SU-DHL-6 (cell line): ENCODE results near the gene DOK7.
"Not testable (repeated sequence)": the region's sequence is repeated elsewhere in the genome, so short reads cannot be mapped to it uniquely, and the experiment has no call there.

Experiments
- H2AFZ ChIP-seq: fragments of 200-600 bp; sonication (generic); 2 replicates; pipeline ENCODE4 v1.6.1; 2014; ENCODE audit warnings: low read depth, mild to moderate bottlenecking, moderate library complexity, mixed read lengths, antibody characterized with exemption, low read length; ENCODE audit not compliant: severe bottlenecking
- H3F3A ChIP-seq: fragments of 200-600 bp; shearing (Covaris generic); 2 replicates; pipeline ENCODE4 v1.6.0; 2016; ENCODE audit warnings: antibody characterized with exemption, mild to moderate bottlenecking; ENCODE audit not compliant: insufficient read depth
- H3K27ac ChIP-seq: fragments of 200-600 bp; sonication (generic); 2 replicates; pipeline ENCODE4 v1.5.1; 2016; ENCODE audit warnings: low read depth, mild to moderate bottlenecking, low read length, moderate library complexity, mixed read lengths
- H3K27me3 ChIP-seq: fragments of 200-600 bp; sonication (generic), shearing (Covaris generic); 2 replicates; pipeline ENCODE4 v1.6.0; 2014; ENCODE audit warnings: mild to moderate bottlenecking, low read length
- H3K36me3 ChIP-seq: fragments of 200-600 bp; sonication (generic); 2 replicates; pipeline ENCODE4 v1.6.1; 2014; ENCODE audit warnings: mild to moderate bottlenecking, low read length, mixed read lengths
- H3K4me2 ChIP-seq: fragments of 300-600, 200-600 bp; shearing (Covaris generic), sonication (generic); 2 replicates; pipeline ENCODE4 v1.6.0; 2014; ENCODE audit warnings: low read length, low read depth, mild to moderate bottlenecking; ENCODE audit not compliant: poor library complexity, severe bottlenecking
- H3K4me3 ChIP-seq: fragments of 200-600 bp; sonication (generic); 2 replicates; pipeline ENCODE4 v1.5.1; 2014; ENCODE audit warnings: antibody characterized with exemption, low read length, mild to moderate bottlenecking, mixed read lengths; ENCODE audit not compliant: insufficient read depth, poor library complexity, severe bottlenecking
- H3K79me2 ChIP-seq: fragments of 200-600 bp; sonication (generic); 2 replicates; pipeline ENCODE4 v1.6.1; 2014; ENCODE audit warnings: mild to moderate bottlenecking, low read length, moderate library complexity; ENCODE audit not compliant: insufficient read depth
- H3K9ac ChIP-seq: fragments of 200-600 bp; sonication (generic); 2 replicates; pipeline ENCODE4 v1.7.0; 2014; ENCODE audit warnings: mild to moderate bottlenecking, low read length
- H3K9me2 ChIP-seq: fragments of 200-600 bp; sonication (generic); replicated peaks from 2 replicates; pipeline ENCODE4 v1.6.1; 2014; ENCODE audit warnings: low read length; ENCODE audit not compliant: insufficient read depth
- H3K9me3 ChIP-seq: fragments of 200-600 bp; sonication (generic); 2 replicates; pipeline ENCODE4 v1.6.1; 2014; ENCODE audit warnings: low read length, mixed read lengths; ENCODE audit not compliant: insufficient read depth
- H4K20me1 ChIP-seq: fragments of 200-600 bp; sonication (generic); 2 replicates; pipeline ENCODE4 v1.6.1; 2014; ENCODE audit warnings: low read depth, mild to moderate bottlenecking, antibody characterized with exemption, low read length, moderate library complexity, mixed read lengths
- EZH2phosphoT487 ChIP-seq: fragments of 200-600 bp; sonication (generic), shearing (Covaris generic); conservative IDR thresholded peaks from 2 replicates; pipeline ENCODE4 v1.6.1; 2018; ENCODE audit warnings: mild to moderate bottlenecking, antibody characterized with exemption, low read length, moderate library complexity, mixed read lengths
- TF ChIP-seq, protein P1 (sequence below): fragments of 200-600 bp; sonication (generic); IDR thresholded peaks from one replicate; pipeline ENCODE4 v1.5.1; 2017; ENCODE audit warnings: antibody characterized with exemption, mild to moderate bottlenecking, low read length, moderate library complexity; ENCODE audit not compliant: insufficient read depth, poor library complexity, severe bottlenecking

DOK7 gene

GRCh38 chr4:3508542-3508941 is 45.4 kb downstream of the DOK7 start:
- H3K36me3 ChIP-seq = no peaks in the 10 kb centered on the region
- no peak overlapping the region for H3K4me3 ChIP-seq
- H2AFZ ChIP-seq = no peak overlapping the region
- no peaks in the 10 kb centered on the region for H3K9me3 ChIP-seq
- no peaks in the 10 kb centered on the region for H4K20me1 ChIP-seq
- H3K9me2 ChIP-seq = no peaks in the 10 kb centered on the region
- TF ChIP-seq EZH2phosphoT487 = no peak
- TF ChIP-seq, protein P1, sequence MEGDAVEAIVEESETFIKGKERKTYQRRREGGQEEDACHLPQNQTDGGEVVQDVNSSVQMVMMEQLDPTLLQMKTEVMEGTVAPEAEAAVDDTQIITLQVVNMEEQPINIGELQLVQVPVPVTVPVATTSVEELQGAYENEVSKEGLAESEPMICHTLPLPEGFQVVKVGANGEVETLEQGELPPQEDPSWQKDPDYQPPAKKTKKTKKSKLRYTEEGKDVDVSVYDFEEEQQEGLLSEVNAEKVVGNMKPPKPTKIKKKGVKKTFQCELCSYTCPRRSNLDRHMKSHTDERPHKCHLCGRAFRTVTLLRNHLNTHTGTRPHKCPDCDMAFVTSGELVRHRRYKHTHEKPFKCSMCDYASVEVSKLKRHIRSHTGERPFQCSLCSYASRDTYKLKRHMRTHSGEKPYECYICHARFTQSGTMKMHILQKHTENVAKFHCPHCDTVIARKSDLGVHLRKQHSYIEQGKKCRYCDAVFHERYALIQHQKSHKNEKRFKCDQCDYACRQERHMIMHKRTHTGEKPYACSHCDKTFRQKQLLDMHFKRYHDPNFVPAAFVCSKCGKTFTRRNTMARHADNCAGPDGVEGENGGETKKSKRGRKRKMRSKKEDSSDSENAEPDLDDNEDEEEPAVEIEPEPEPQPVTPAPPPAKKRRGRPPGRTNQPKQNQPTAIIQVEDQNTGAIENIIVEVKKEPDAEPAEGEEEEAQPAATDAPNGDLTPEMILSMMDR = no peak
- H3K79me2 ChIP-seq = no peaks in the 10 kb centered on the region
- no peak overlapping the region for H3K27ac ChIP-seq
- no peak overlapping the region for H3K9ac ChIP-seq
- H3F3A ChIP-seq = no peaks in the 10 kb centered on the region
- H3K4me2 ChIP-seq = no peak overlapping the region
- no peaks in the 10 kb centered on the region for H3K27me3 ChIP-seq

- Histone ChIP-seq H3K4me3 (no peak overlapping the region), H3K9ac (no peak overlapping the region), H3K79me2 (no peaks in the 10 kb centered on the region), H3K27ac (no peak overlapping the region), H2AFZ (no peak overlapping the region), H3K36me3 (no peaks in the 10 kb centered on the region), H3K4me2 (no peak overlapping the region), H3K27me3 (no peaks in the 10 kb centered on the region), H3F3A (no peaks in the 10 kb centered on the region), H3K9me2 (no peaks in the 10 kb centered on the region), H4K20me1 (no peaks in the 10 kb centered on the region), H3K9me3 (no peaks in the 10 kb centered on the region)
- TF ChIP-seq EZH2phosphoT487 = no peak
- TF ChIP-seq, protein P1 = no peak
These were observed 47.4 kb downstream of the DOK7 start for GRCh38 chr4:3510481-3510880.

DNA sequence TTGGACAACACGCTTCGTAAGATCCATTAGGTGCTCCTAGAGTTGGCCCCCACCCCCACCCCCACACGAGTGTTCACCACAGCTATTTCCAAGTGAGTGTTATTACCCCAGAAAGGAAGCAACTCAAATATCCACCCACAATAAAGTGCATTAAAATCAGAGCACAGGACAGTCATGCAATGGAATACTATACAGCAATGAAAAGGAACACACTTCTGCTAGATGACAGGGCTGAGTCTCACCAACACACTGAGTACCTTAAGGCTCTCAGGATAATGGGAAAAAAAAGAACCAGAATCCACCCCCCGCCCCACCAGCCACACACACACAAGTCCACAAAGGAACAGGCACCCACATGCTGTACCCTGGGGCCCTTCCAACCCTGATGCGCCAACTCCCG is 48.1 kb downstream of the DOK7 start:
- Histone ChIP-seq H3K4me2 (no peak overlapping the region), H3K4me3 (no peak overlapping the region), H3K27ac (no peak overlapping the region), H3K9me3 (no peaks in the 10 kb centered on the region), H3K36me3 (no peaks in the 10 kb centered on the region), H4K20me1 (no peaks in the 10 kb centered on the region), H3K79me2 (no peaks in the 10 kb centered on the region), H3F3A (no peaks in the 10 kb centered on the region), H3K27me3 (no peaks in the 10 kb centered on the region), H2AFZ (no peak overlapping the region), H3K9ac (no peak overlapping the region), H3K9me2 (no peaks in the 10 kb centered on the region)
- TF ChIP-seq, protein P1 = no peak
- TF ChIP-seq EZH2phosphoT487 = no peak

GRCh38 chr4:3511601-3512000 is 48.5 kb downstream of the DOK7 start:
- H3K9me2 ChIP-seq, H3K9ac ChIP-seq, H3K27ac ChIP-seq, H4K20me1 ChIP-seq, H3K9me3 ChIP-seq, H3K4me2 ChIP-seq, H2AFZ ChIP-seq, H3K79me2 ChIP-seq, H3K36me3 ChIP-seq, H3K27me3 ChIP-seq, H3K4me3 ChIP-seq, H3F3A ChIP-seq: not testable (repeated sequence)
